ENCODE results near the gene EIF3K. TPM values are rescaled to one million over a fixed set of nuclear protein-coding genes. Genes with fewer than 3 reads are reported as not detected.
"Not testable (repeated sequence)": the region's sequence is repeated elsewhere in the genome, so short reads cannot be mapped to it uniquely, and the experiment has no call there.

Gene EIF3K, protein sequence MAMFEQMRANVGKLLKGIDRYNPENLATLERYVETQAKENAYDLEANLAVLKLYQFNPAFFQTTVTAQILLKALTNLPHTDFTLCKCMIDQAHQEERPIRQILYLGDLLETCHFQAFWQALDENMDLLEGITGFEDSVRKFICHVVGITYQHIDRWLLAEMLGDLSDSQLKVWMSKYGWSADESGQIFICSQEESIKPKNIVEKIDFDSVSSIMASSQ
- total RNA-seq (2014; rRNA removed; shearing (Covaris generic)) = 353 and 543 TPM in 2 replicates

DNA sequence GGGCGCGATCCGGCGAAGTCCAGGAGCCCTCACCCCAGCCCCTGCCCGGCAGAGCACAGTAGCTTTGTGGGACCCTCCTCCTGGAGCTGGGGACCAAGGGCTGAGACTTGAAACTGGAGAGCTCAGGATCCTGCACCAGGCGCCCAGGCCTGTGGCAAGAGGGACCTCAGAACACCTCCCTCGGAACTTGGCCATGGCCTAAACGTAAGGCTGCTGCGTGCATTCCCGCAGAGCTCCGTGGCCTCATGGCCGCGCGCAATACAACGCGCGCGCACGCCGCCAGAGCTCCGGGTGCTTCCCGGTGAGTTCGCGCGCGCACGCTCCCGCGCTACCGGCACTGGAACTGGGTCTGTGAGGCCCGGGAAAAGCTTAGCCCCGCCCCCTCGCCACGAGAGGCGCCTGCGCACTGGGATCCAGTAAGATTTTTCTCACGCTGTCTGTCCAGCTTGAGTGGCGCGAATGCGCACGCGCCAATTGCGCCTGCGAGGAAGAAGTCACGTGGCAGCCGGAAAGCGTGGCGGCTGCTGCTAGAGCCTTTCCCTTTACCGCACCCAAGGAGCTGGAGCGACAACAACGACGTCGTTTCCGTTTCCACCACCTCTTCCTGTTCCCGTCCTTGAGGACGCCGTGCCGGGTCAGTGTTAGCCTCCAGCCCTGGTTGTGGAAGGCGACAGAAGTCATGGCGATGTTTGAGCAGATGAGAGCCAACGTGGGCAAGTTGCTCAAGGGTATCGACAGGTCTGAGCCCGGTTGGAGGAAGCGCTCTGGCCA is at the start of gene EIF3K:
EIF3K (plus strand) TSS at position 599 of the 771 bp plus-strand sequence; CDS start at position 680, 81 bp downstream.
- peak; percentile 98 for DNase-seq (ENCODE audit: low read depth in 1 of 2, low spot score in 2 of 2)
- H3K9me3 ChIP-seq (replicated peaks) = no peaks in the 10 kb centered on the region
- no peaks in the 10 kb centered on the region for H3K27me3 ChIP-seq (replicated peaks)
- H3K4me1 ChIP-seq (replicated peaks) = peaks cover 14% of the 10 kb centered on the region
- peak within 1 kb of the TSS; percentile 54 for H3K27ac ChIP-seq
- peaks cover 33% of the 10 kb centered on the region for H3K36me3 ChIP-seq
- H3K4me3 ChIP-seq = peak within 1 kb of the TSS; percentile 66

- Histone ChIP-seq H3K36me3 (no peaks in the 10 kb centered on the region), H3K4me3 (no peak overlapping the region), H3K27me3 (replicated peaks) (peaks cover 22% of the 10 kb centered on the region), H3K27ac (no peak overlapping the region), H3K9me3 (replicated peaks) (no peaks in the 10 kb centered on the region), H3K4me1 (replicated peaks) (no peaks in the 10 kb centered on the region)
- no peak for DNase-seq (ENCODE audit: low read depth in 1 of 2, low spot score in 2 of 2)
Measured at GRCh38 chr19:38569368-38569983, 49.5 kb upstream of the EIF3K start.

DNA sequence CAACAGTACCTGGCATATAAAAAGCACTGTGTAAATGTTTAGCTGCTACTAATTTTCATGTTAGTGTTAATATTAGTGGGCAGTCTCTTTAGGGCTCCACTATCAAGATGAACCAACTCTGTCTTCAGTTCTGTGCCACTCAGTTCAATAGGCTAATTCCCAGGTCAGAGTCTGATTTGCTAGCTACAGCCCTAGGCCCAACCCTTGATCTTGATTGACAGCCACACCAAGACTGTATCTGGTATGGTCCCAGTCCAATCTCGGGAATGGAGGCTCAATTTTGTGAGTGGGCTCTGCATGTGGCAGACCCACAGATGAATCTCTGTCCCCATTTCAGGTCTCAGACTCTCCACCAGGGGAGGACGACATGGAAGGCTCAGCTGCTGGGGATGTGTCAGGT is 47.3 kb upstream of the EIF3K start:
- Histone ChIP-seq H3K4me3 (no peak overlapping the region), H3K4me1 (replicated peaks) (no peaks in the 10 kb centered on the region), H3K27ac (no peak overlapping the region), H3K36me3 (no peaks in the 10 kb centered on the region), H3K9me3 (replicated peaks) (no peaks in the 10 kb centered on the region), H3K27me3 (replicated peaks) (0 out of 2 replicates have a peak, but pooled peaks cover 8% of the 10 kb centered on the region)
- no peak for DNase-seq (ENCODE audit: low read depth in 1 of 2, low spot score in 2 of 2)

DNA sequence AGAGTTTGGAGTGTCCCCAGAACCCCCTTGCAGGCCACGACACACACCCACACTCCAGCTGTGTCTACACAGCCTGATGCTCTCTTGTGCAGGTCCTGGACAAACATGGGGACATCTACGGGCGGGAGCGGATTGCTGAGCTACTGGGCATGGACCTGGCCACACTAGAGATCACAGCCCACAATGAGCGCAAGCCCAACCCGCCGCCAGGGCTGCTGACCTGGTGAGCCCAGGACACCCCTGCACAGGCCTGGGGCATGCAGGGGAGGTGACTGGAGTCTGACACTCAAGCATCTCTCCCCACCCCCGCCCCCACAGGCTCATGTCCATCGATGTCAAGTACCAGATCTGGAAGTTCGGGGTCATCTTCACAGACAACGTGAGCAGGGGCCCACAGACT is 41.2 kb upstream of the EIF3K start:
- H3K4me3 ChIP-seq = no peak overlapping the region
- no peaks in the 10 kb centered on the region for H3K36me3 ChIP-seq
- DNase-seq (ENCODE audit: low read depth in 1 of 2, low spot score in 2 of 2) = no peak
- H3K27me3 ChIP-seq (replicated peaks) = peaks cover 10% of the 10 kb centered on the region
- H3K4me1 ChIP-seq (replicated peaks) = no peaks in the 10 kb centered on the region
- no peaks in the 10 kb centered on the region for H3K9me3 ChIP-seq (replicated peaks)
- no peak overlapping the region for H3K27ac ChIP-seq

GRCh38 chr19:38579304-38579703 is 39.7 kb upstream of the EIF3K start:
- not testable (repeated sequence) for DNase-seq (ENCODE audit: low read depth in 1 of 2, low spot score in 2 of 2); H3K9me3 ChIP-seq (replicated peaks); H3K27ac ChIP-seq; H3K27me3 ChIP-seq (replicated peaks); H3K4me3 ChIP-seq; H3K4me1 ChIP-seq (replicated peaks); H3K36me3 ChIP-seq

GRCh38 chr19:38580080-38580479 is 38.9 kb upstream of the EIF3K start:
- Histone ChIP-seq H3K9me3 (replicated peaks) (no peaks in the 10 kb centered on the region), H3K4me1 (replicated peaks) (no peaks in the 10 kb centered on the region), H3K4me3 (no peak overlapping the region), H3K36me3 (no peaks in the 10 kb centered on the region), H3K27ac (no peak overlapping the region), H3K27me3 (replicated peaks) (peaks cover 10% of the 10 kb centered on the region)
- no peak for DNase-seq (ENCODE audit: low read depth in 1 of 2, low spot score in 2 of 2)

DNA sequence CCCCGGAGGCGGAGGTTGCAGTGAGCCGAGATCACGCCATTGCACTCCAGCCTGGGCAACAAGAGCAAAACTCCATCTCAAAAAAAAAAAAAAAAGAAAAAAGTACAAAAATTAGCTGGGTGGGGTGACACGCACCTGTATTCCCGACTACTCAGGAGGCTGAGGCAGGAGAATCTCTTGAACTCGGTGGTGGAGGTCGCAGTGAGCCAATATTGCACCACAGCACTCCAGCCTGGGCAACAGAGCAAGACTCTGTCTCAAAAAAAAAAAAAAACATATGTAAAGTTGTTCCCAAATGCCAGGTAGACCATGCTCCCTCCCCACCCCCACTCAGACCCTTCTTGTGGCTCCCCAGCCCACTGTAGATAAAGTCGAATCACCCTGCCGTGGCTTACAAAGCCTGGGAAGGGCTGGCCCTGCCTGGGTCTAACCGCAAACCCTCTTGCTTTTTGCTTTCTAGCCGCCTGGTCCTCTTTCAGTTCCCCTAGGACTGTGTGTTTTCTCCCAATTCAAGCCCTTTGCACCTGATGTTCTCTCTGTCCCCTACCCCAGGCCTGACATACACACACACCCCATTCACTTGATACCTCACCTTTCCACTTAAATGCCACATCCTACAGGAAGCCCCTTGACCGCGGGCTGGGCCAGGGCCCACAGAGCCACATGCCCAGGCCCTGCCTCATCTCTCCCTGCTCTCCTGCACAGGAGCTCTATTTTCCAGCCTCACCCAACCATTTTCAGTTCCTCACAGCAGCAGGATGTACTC is 35.6 kb upstream of the EIF3K start:
- Histone ChIP-seq H3K36me3 (no peaks in the 10 kb centered on the region), H3K27me3 (replicated peaks) (peaks cover 5% of the 10 kb centered on the region), H3K4me1 (replicated peaks) (no peaks in the 10 kb centered on the region), H3K27ac (no peak overlapping the region), H3K4me3 (no peak overlapping the region), H3K9me3 (replicated peaks) (no peaks in the 10 kb centered on the region)
- DNase-seq (ENCODE audit: low read depth in 1 of 2, low spot score in 2 of 2) = no peak

DNA sequence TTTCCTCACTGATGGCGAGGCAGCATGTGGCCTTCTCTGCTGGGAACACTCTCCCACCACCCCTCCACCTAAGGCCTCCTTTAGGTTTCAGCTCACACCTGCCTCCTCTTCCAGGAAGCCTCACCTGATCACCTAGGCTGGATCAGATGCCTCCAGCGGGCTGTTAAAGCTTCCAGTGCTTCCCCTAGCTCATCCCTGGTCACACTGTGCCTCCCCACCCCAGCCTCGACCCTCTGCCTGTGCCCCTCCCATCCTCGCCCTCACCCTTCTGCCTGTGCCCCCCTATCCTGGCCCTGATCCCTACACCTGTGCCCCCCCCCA is 35.0 kb upstream of the EIF3K start:
- no peaks in the 10 kb centered on the region; the same call in 1 of the 2 replicates for H3K27me3 ChIP-seq (replicated peaks)

GRCh38 chr19:38587562-38587961 is 31.4 kb upstream of the EIF3K start:
- H3K36me3 ChIP-seq = no peaks in the 10 kb centered on the region
- H3K9me3 ChIP-seq (replicated peaks) = no peaks in the 10 kb centered on the region
- 0 out of 2 replicates have a peak, but pooled peaks cover 4% of the 10 kb centered on the region for H3K27me3 ChIP-seq (replicated peaks)
- H3K27ac ChIP-seq = no peak overlapping the region
- H3K4me3 ChIP-seq = no peak overlapping the region
- no peak for DNase-seq (ENCODE audit: low read depth in 1 of 2, low spot score in 2 of 2)
- H3K4me1 ChIP-seq (replicated peaks) = no peaks in the 10 kb centered on the region

More for the DNA sequence above, 35.0 kb upstream of the EIF3K start:
- no peaks in the 10 kb centered on the region for H3K36me3 ChIP-seq
- no peaks in the 10 kb centered on the region for H3K9me3 ChIP-seq (replicated peaks)
- H3K27ac ChIP-seq = no peak overlapping the region
- DNase-seq (ENCODE audit: low read depth in 1 of 2, low spot score in 2 of 2) = no peak
- no peaks in the 10 kb centered on the region for H3K4me1 ChIP-seq (replicated peaks)
- H3K4me3 ChIP-seq = no peak overlapping the region

- Histone ChIP-seq H3K36me3 (no peaks in the 10 kb centered on the region), H3K4me1 (replicated peaks) (no peaks in the 10 kb centered on the region), H3K9me3 (replicated peaks) (no peaks in the 10 kb centered on the region), H3K4me3 (no peak overlapping the region), H3K27ac (no peak overlapping the region), H3K27me3 (replicated peaks) (0 out of 2 replicates have a peak, but pooled peaks cover 4% of the 10 kb centered on the region)
- DNase-seq (ENCODE audit: low read depth in 1 of 2, low spot score in 2 of 2) = no peak
Measured at GRCh38 chr19:38588041-38588440, 30.9 kb upstream of the EIF3K start.

- Histone ChIP-seq H3K36me3 (no peaks in the 10 kb centered on the region), H3K27ac (no peak overlapping the region), H3K9me3 (replicated peaks) (no peaks in the 10 kb centered on the region), H3K4me1 (replicated peaks) (no peaks in the 10 kb centered on the region; the same call in 1 of the 2 replicates), H3K27me3 (replicated peaks) (0 out of 2 replicates have a peak, but pooled peaks cover 4% of the 10 kb centered on the region), H3K4me3 (no peak overlapping the region)
- no peak for DNase-seq (ENCODE audit: low read depth in 1 of 2, low spot score in 2 of 2)
Measured at GRCh38 chr19:38592940-38593339, 26.0 kb upstream of the EIF3K start.

GRCh38 chr19:38596057-38596981 is 22.7 kb upstream of the EIF3K start:
- Histone ChIP-seq H3K27ac (no peak overlapping the region), H3K27me3 (replicated peaks) (no peaks in the 10 kb centered on the region), H3K4me3 (no peak overlapping the region), H3K36me3 (no peaks in the 10 kb centered on the region), H3K9me3 (replicated peaks) (no peaks in the 10 kb centered on the region), H3K4me1 (replicated peaks) (no peaks in the 10 kb centered on the region; the same call in 1 of the 2 replicates)
- DNase-seq (ENCODE audit: low read depth in 1 of 2, low spot score in 2 of 2) = no peak

DNA sequence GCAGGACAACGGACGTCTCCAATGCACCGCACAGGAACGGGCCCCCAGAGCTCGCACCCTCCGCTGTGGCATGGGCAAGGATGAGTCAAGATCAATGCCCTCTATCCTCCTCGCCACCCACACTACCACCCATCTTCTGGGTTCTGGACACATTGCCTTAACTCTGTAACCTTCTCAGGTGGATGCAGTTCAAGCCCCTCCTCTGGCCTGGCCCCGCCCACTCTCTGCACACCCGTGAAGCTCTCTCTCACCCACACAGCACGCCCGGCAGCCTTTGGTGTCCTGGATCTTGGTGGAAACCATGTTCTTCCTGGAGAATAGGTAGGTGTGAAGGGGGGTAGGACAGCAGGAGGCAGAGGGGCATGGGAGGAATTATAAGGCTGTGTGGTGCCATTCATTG is 21.9 kb upstream of the EIF3K start:
- H3K36me3 ChIP-seq = no peaks in the 10 kb centered on the region
- H3K27me3 ChIP-seq (replicated peaks) = no peaks in the 10 kb centered on the region
- DNase-seq (ENCODE audit: low read depth in 1 of 2, low spot score in 2 of 2) = no peak

More for the DNA sequence above, 21.9 kb upstream of the EIF3K start:
- Histone ChIP-seq H3K9me3 (replicated peaks) (no peaks in the 10 kb centered on the region), H3K27ac (no peak overlapping the region), H3K4me3 (no peak overlapping the region), H3K4me1 (replicated peaks) (no peaks in the 10 kb centered on the region; the same call in 1 of the 2 replicates)
